CD4-positive, alpha-beta T cell treated with Interleukin-2 at 100 ng/mL for 4 hours (primary cell): ENCODE data around the gene PRRC2C.
"Not testable (repeated sequence)": the region's sequence is repeated elsewhere in the genome, so short reads cannot be mapped to it uniquely, and the experiment has no call there.

Source experiments
- DNase-seq: peaks from one replicate; pipeline ENCODE4 v3.0.0-alpha.2; 2020; ENCODE audit warnings: low spot score

The PRRC2C gene

DNA sequence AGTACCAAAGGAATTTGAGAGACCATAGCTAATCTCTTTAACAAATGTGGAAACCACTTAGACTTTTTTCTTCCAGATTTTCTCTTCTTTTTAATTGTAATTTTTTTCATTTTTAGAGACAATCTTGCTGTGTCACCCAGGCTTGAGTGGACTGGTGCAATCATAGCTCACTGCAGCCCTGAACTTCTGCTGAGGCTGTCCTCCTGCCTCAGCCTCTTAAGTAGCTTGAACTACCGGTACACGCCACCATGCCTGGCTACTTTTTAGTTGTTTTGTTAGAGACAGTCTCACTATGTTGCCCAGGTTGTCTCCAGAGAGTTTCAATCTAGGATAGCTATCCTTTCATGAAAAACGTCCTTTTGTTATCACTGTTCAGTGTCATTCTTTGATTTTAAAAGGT lies 15.0 kb downstream of the PRRC2C start:
- no peak for DNase-seq

DNA sequence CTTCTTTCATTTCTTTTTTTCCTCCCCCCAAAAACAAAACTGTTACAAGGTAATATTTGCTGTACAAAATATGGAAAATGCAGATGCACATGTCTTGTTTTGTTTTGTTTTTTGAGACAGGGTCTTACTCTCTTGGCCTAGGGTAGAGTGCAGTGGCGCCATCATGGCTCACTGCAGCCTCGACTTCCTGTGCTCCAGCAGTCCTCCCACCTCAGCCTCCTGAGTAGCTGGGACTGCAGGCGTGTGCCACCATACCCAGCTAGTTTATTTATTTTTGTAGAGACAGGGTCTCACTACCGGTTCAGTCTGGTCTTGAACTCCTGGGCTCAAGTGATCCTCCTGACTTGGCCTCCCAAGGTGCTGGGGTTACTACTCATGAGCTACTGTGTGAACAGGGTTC lies 15.5 kb downstream of the PRRC2C start:
- no peak for DNase-seq

DNA sequence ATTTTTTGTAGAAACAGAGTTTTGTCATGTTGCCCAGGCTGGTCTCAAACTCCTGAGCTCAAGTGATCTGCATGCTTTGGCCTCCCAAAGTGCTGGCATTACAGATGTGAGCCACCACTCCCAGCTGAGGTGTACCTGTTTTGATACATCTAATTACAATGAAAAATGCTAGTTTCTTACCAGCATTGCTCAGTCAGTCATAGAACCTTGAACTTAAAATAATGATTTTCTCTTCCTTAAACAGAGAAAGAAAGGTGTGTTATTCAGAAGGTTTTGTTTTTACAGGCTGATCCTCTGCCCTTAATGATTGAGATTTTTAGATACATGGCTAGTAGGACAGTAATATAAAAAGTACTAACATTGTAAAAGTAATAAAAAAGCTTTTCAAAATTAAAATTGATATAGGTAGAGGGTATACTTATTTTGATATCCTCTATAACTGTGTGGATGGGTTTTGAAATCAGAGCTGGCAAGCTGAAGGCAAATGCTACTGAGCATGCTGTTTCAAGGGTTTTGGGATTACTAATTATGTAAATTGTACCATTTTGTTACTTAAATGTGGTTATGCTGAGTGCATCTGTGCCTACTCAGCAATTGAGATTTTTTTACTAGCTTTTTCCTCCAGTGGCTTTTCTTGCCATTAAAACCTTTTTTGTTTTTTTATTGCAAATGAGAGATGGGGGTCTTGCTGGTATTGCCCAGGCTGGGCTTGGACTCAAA lies 16.1 kb downstream of the PRRC2C start:
- no peak for DNase-seq

DNA sequence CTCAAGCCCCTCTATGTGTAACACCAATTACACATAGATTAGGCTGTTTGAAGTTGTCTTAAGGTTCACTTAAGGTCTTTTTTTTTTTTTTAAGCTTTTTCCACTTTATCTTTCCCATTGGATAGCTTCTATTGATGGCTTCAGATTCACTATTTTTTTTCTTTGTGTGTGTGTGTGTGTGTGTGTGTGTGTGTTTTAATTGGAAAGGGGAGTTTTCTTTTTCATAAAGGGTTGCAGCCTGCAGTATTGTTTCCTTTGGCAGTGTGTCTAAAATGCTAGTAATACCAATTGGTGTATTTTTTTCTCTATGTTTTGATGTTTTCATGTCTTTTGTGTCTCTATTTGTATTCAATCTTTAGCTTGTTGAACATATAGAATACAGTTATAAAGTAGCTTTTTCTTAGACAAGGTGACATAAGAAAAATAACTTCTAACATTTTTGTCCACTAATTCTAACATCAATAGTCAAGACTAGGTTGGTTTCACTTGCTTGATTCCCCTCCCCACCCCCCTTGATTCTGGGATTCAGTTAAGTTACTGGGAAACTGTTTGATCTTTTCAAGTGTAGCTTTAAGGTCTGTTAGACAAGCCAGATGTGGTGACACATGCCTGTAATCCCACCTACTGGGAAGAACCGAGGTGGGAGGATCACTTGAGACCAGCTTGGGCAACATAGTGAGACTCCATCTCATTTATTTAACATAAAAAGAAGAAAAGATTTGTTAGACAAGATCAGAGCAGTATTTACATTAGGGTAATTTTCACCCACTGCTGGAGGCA lies 21.4 kb downstream of the PRRC2C start:
- DNase-seq = no peak

DNA sequence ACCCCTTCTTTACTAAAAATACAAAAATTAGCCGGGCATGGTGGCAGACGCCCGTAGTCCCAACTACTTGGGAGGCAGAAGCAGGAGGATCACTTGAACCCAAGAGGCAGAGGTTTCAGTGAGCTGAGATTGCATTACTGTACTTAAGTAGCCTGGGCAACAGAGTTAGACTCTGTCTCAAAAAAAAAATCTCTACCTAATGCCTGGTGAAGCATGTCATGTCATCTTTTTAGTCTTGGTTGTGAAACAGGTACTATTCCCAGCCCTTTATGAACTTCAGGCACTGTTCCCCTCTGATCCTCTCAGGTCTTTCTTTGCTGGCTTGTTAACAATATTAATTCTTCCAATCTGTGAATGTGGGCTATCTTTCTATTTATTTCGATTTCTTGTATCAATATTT lies 22.1 kb downstream of the PRRC2C start:
- DNase-seq = no peak

DNA sequence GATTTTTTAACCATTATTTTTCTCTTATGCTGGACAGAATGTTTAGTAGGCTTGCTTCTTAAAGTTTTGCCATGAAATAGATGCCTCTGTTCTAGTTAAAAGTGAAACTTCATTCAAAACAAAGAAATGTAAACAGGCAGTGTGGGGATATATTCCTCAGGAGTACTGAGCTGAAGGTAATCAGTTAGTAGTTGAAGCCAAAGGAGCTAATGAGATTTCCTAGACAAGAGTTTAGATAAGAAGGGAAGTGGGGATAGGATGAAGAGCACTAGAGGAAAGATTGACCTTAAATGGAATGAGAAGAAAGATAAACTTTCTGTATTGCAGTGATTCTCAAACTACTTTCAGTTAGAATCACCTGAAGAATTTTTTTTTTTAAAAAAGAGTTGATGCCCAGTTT lies 23.9 kb downstream of the PRRC2C start:
- no peak for DNase-seq

DNA sequence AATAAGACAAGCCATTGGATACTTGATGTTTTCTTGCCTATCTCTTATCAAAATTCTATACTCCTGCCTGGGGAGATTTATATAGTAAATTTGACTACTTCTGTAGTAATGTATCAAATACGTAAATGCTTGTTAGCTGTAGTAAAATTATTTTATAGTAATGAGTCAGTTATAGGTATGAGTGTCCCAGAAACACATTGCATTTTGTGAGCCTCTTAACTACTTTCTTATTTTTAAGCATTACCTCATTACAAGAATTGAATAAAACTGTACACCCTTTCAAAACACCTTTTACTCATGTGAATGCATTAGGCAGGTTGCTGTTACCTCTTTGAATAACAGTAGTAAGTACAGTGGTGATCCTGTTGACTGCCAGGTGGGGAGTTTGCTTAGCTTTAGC lies 28.4 kb downstream of the PRRC2C start:
- DNase-seq = no peak

DNA sequence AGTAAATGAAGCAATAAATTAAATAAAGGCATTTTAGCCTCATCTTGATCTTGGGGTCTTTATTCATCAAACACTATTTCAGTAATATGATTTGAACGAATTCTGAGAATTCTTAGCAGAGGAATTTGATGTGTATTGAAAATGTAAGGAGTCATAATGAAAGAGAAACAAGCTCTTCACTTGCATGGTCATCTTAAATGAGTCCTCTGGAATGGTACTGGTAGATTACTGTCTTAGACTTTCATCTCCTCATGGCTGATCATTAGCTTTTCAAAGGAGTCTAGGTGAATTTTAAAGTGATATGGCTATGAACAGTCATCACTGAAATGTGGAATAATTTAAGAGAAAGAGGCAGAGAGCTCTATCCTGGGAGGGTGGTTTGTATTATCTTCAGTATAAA lies 30.0 kb downstream of the PRRC2C start:
- DNase-seq = no peak

DNA sequence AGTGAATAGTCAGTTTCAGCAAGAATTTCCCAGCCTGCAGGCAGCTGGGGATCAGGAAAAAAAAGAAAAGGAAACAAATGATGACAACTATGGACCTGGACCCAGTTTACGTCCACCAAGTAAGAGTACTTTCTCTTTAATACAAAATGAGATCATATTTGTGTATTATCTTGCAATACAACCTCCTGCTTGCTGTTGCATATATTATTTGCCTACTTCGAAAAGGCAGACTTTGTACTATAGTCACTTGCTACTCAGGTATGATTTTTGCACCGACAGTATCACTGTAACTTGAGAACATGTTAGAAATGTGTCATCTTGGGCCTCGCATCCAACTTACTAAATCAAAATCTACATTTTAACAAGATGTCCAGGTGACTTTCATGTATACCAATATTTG lies 30.4 kb downstream of the PRRC2C start:
- no peak for DNase-seq

DNA sequence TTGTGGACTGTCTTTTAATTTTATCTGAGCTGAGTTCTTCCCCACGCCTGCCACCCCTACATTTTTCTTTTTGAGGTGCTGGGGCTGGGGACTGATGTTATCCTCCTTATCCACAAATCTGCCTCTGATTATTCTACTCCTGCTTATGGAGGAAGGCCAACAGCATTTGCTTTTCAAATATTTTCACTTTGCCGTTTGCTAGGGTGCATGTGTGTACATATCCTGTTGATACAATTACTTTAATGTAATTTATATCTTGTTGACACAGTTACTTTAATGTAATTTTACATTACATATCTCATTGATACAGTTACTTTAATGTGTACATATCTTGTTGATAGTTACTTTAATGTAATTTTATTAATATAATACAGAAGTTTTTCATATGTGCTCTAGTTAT lies 36.2 kb downstream of the PRRC2C start:
- DNase-seq = no peak

DNA sequence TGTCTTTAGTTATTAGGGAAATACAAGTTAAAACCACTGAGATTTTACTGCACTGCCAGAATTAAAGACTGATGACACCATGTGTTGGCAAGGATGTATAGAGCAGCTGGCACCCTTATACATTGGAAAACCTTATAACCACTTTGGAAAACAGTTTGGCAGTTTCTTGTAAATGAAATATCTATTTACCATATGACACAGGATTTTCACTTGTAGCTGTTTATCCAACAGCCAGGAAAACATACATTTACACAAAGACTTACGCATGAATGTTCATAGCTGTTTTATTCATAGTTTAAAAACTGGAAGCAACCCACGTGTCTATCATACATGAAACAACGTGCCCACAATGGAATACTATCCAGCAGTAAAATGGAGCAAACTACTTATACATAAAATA lies 45.3 kb downstream of the PRRC2C start:
- no peak for DNase-seq

DNA sequence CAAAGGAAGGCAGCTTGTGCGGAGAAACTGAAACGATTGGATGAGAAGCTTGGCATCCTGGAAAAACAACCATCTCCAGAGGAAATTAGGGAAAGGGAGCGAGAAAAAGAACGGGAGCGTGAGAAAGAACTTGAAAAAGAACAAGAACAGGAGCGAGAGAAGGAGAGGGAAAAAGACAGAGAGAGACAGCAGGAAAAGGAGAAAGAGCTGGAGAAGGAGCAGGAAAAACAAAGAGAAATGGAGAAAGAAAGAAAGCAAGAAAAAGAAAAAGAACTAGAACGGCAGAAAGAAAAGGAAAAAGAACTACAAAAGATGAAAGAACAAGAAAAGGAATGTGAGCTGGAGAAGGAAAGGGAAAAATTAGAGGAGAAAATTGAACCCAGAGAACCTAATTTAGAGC lies 47.2 kb downstream of the PRRC2C start:
- DNase-seq = no peak

DNA sequence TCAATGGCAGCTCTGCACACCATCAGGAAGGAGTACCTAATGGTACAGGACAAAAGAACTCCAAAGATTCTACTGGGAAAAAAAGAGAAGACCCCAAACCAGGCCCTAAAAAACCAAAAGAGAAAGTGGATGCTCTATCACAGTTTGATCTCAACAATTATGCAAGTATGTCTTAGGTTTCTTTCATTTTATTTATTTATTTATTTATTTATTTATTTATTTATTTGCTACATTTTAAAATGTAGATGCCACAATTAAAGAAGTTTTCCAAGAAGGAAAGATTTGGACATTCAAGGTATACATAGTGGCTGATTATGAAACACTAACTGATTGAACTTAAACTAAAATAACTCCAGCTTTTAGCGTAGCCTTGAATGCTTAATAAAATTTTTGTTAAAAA lies 60.2 kb downstream of the PRRC2C start:
- DNase-seq = no peak

DNA sequence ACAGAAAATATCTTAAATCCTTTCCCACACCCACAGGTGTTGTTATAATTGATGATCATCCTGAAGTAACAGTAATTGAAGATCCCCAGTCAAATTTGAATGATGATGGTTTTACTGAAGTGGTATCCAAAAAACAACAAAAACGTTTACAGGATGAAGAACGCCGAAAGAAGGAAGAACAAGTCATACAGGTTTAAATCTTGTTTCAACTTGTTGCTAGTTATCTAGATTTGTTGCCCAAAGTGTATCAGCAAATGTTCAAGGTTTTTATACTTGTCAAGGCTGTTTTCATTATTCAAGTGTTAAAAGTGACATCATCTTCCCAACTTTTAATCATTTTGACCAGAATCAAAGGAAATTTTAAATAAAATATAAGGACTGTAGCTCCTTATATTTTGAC lies 64.7 kb downstream of the PRRC2C start:
- no peak for DNase-seq

DNA sequence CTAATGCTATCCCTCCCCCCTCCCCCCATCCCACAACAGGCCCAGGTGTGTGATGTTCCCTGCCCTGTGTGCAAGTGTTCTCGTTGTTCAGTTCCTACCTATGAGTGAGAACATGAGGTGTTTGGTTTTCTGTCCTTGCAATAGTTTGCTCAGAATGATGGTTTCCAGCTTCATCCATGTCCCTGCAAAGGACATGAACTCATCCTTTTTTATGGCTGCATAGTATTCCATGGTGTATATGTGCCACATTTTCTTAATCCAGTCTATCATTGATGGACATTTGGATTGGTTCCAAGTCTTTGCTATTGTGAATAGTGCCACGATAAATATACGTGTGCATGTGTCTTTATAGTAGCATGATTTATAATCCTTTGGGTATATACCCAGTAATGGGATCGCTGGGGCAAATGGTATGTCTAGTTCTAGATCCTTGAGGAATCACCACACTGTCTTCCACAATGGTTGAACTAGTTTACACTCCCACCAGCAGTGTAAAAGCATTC lies 65.3 kb downstream of the PRRC2C start:
- not testable (repeated sequence) for DNase-seq

DNA sequence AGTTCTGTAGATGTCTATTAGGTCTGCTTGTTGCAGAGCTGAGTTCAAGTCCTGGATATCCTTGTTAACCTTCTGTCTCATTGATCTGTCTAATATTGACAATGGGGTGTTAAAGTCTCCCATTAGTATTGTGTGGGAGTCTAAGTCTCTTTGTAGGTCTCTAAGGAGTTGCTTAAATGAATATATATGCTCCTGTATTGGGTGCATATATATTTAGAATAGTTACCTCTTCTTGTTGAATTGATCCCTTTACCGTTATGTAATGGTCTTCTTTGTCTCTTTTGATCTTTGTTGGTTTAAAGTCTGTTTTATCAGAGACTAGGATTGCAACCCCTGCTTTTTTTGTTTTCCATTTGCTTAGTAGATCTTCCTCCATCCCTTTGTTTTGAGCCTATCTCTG lies 68.6 kb downstream of the PRRC2C start:
- not testable (repeated sequence) for DNase-seq

DNA sequence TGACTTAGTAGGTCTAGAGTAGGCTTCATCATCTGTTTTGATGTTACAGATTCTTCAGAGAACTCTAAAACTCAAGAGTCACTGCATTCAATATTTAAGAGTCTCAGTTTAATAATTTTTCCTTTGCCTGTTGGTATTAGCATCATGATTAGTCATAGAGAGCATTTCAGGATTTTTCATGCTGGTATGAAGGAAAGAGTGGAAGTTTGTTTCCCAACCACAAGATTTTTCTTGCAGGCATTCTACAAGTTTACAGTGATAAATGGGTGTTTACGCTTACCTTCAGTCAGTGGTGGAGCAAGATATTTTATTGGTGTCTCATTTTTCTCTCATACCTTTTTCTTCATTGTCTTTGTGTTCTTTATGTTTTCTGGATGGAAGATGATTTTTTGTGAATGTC lies 78.3 kb downstream of the PRRC2C start:
- DNase-seq = no peak

DNA sequence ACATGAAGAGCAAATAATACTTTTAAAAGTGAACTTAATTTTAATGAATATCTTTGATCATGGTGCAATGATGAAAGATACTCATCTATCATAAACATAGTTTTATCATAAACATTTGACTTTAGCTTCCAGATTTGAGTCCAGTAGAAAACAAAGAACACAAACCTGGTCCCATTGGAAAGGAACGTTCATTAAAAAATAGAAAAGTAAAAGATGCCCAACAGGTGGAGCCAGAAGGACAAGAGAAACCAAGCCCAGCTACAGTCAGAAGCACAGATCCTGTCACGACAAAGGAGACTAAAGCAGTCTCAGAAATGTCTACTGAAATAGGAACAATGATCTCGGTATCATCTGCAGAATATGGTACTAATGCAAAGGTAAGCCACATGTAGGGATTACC lies 81.1 kb downstream of the PRRC2C start:
- DNase-seq = no peak

DNA sequence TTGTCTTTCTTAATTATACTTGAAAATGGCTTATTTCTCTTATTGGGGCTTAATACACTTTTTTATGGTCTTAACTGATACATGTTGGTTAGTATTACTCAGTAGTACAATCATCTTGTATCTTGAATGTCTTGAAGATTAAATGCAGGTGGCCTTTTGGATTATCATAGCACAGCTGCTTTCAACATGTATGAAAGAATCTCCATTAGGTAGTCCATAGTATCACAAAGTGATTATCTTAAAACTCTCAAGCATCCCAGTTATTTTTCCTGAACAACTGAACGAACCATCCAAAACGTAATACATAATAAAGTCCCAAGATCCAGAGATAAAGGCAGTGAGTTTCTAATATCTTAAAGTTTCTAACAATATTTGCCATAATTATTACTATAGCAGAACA lies 85.0 kb downstream of the PRRC2C start:
- no peak for DNase-seq

DNA sequence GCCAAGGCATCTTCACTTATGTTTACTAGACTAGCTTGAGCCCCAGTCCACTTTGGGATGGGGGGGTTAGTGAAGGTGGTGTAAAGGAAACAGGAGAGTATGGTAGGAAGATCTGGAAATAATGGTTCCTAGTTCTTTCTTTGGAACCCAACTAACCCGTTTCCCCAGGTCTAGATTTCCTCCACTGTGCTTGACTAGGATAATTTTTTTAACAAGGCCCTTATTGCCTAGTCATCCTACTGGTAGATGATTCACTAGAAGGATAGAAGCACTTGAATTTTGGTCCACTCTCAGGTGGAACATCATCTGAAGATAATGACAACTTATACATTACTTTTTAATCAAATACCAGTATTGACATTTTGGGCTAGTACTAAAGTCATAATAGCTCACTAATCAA lies 90.8 kb downstream of the PRRC2C start:
- DNase-seq = no peak

DNA sequence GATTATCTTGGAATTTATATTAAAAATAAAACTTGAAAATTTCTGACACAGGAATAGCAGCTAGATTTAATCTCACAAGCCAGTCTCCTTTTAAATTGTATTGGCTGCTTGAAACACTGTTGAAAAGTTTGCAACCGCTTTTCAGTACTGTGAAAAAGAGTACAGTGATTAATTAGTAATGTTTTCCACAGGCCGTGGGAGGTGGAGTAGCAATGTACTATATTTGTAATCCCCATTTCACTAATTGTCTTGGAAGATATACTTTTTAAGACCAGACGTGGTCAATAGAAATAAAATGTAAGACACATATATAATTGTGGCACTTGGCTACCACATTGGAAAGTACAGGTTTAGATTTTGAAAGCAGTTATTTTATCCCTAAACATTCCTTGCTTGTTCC lies 95.9 kb downstream of the PRRC2C start:
- no peak for DNase-seq

DNA sequence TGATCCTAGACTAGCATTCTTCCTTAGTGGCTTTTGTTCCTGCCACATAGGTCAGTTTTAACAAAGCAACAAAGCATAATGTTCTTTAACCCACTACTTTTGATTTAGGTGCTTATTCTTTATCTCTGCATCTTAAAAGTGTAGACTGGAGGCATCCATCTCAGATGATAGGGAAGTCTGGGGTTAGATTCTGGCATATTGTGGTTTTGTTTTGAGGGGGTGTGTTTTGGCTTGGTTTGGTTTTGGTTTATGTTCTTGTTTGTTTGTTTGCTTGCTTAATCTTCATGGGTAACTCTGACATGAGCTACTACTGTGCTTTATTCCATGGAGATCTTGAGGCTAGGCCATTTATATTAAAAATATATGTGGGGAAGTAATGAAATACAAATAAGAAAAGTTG lies 96.4 kb downstream of the PRRC2C start:
- no peak for DNase-seq

DNA sequence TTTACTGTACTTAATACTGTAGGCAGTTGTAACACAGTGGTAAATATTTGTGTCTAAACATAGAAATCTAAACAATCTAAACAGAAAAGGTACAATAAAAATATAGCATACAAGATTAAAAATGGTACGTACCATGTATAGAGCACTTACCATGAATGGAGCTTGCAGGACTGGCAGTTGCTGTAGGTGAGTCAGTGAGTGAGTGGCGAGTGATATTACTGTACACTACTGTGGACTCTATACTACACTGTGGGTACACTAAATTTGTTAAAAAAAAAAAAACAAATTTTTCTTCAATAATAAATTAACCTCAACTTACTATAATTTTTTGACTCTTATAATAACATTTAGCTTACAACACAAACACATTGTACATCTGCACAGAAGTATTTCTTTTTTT lies 97.3 kb downstream of the PRRC2C start:
- DNase-seq = no peak
